IMR-90 (cell line): ENCODE measurements around the gene NR5A1.

Experiments
- BHLHE40 ChIP-seq: fragments of 150-350 bp; IDR thresholded peaks from 2 replicates; pipeline ENCODE4 v1.6.1; 2016; ENCODE audit warnings: mild to moderate bottlenecking, low read depth, low read length
- FOS ChIP-seq: fragments of 150-350 bp; IDR thresholded peaks from 2 replicates; pipeline ENCODE4 v1.6.1; 2016; ENCODE audit warnings: low read depth, low read length
- MAFK ChIP-seq: IDR thresholded peaks from 2 replicates; pipeline ENCODE4 v1.6.1; 2012; ENCODE audit warnings: low read depth, low read length, improper control_type of control experiment
- MAZ ChIP-seq: IDR thresholded peaks from 2 replicates; pipeline ENCODE4 v1.6.1; 2012; ENCODE audit warnings: low read depth, mild to moderate bottlenecking, low read length, improper control_type of control experiment, moderate library complexity, borderline replicate concordance
- MXI1 ChIP-seq: IDR thresholded peaks from 2 replicates; pipeline ENCODE4 v1.6.1; 2012; ENCODE audit warnings: low read depth, mild to moderate bottlenecking, low read length, moderate library complexity, borderline replicate concordance
- NFE2L2 ChIP-seq: fragments of 150-350 bp; IDR thresholded peaks from 2 replicates; pipeline ENCODE4 v1.6.1; 2016; ENCODE audit warnings: low read depth, mild to moderate bottlenecking, low read length
- POLR2A ChIP-seq: IDR thresholded peaks from 2 replicates; pipeline ENCODE4 v1.6.1; 2012; ENCODE audit warnings: mild to moderate bottlenecking, low read depth, low read length
- RAD21 ChIP-seq: IDR thresholded peaks from 2 replicates; pipeline ENCODE4 v1.6.1; 2012; ENCODE audit warnings: low read length, improper control_type of control experiment
- RCOR1 ChIP-seq: IDR thresholded peaks from 2 replicates; pipeline ENCODE4 v1.6.1; 2012; ENCODE audit warnings: mild to moderate bottlenecking, low read length, improper control_type of control experiment; ENCODE audit not compliant: insufficient replicate concordance
- RFX5 ChIP-seq: IDR thresholded peaks from 2 replicates; pipeline ENCODE4 v1.8.0; 2012; ENCODE audit warnings: low read depth, mild to moderate bottlenecking, low read length, moderate library complexity
- SMC3 ChIP-seq: fragments of 150-350 bp; IDR thresholded peaks from 2 replicates; pipeline ENCODE4 v1.6.1; 2016; ENCODE audit warnings: low read depth, mild to moderate bottlenecking, antibody characterized with exemption, low read length, moderate library complexity
- USF2 ChIP-seq: fragments of 150-350 bp; IDR thresholded peaks from 2 replicates; pipeline ENCODE4 v1.6.1; 2017; ENCODE audit warnings: mild to moderate bottlenecking, antibody characterized with exemption, low read length, low read depth
- TF ChIP-seq, protein P1 (sequence below): conservative IDR thresholded peaks from 2 replicates; pipeline ENCODE4 v1.5.1; 2012; ENCODE audit warnings: mild to moderate bottlenecking, low read depth, low read length, improper control_type of control experiment
- TF ChIP-seq, protein P2 (sequence below): fragments of 150-350 bp; IDR thresholded peaks from 2 replicates; pipeline ENCODE4 v1.6.1; 2016; ENCODE audit warnings: low read depth, mild to moderate bottlenecking, low read length, moderate library complexity, borderline replicate concordance

- TF ChIP-seq POLR2A, result no peak
- TF ChIP-seq MAZ, result no peak
- TF ChIP-seq, protein P1, sequence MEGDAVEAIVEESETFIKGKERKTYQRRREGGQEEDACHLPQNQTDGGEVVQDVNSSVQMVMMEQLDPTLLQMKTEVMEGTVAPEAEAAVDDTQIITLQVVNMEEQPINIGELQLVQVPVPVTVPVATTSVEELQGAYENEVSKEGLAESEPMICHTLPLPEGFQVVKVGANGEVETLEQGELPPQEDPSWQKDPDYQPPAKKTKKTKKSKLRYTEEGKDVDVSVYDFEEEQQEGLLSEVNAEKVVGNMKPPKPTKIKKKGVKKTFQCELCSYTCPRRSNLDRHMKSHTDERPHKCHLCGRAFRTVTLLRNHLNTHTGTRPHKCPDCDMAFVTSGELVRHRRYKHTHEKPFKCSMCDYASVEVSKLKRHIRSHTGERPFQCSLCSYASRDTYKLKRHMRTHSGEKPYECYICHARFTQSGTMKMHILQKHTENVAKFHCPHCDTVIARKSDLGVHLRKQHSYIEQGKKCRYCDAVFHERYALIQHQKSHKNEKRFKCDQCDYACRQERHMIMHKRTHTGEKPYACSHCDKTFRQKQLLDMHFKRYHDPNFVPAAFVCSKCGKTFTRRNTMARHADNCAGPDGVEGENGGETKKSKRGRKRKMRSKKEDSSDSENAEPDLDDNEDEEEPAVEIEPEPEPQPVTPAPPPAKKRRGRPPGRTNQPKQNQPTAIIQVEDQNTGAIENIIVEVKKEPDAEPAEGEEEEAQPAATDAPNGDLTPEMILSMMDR, result no peak
- TF ChIP-seq RAD21, result no peak
- TF ChIP-seq SMC3, result no peak
- TF ChIP-seq RFX5, result no peak
- no peak for TF ChIP-seq RCOR1
- no peak for TF ChIP-seq BHLHE40
- no peak for TF ChIP-seq NFE2L2
- no peak for TF ChIP-seq USF2
- TF ChIP-seq, protein P2, sequence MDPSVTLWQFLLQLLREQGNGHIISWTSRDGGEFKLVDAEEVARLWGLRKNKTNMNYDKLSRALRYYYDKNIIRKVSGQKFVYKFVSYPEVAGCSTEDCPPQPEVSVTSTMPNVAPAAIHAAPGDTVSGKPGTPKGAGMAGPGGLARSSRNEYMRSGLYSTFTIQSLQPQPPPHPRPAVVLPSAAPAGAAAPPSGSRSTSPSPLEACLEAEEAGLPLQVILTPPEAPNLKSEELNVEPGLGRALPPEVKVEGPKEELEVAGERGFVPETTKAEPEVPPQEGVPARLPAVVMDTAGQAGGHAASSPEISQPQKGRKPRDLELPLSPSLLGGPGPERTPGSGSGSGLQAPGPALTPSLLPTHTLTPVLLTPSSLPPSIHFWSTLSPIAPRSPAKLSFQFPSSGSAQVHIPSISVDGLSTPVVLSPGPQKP, result no peak
- no peak for TF ChIP-seq MAFK
- TF ChIP-seq FOS, result no peak
- TF ChIP-seq MXI1, result no peak
Measured at GRCh38 chr9:124506433-124506832, 766 bp downstream of the NR5A1 start.
